Lung microvascular endothelial cell (primary cell): Measurements from ENCODE around the gene HHLA2. TPM values are rescaled to one million over a fixed set of nuclear protein-coding genes. Genes with fewer than 3 reads are reported as not detected.

Experiments used
- DNase-seq, 2 donors: peaks; one replicate each; pipeline versions ENCODE4 v3.0.0 to v3.0.0-alpha.2; 2010; ENCODE audit warnings: low read depth in 2 of 2
- total RNA-seq: library from RNA; depleted of rRNA; stranded (reverse); fragments of >200 nt; gene quantifications from 2 replicates; pipeline ENCODE4 v1.2.1, GENCODE V29; 2014

HHLA2 gene
- total RNA-seq, 1 donor from 2014 or later = not detected

DNA sequence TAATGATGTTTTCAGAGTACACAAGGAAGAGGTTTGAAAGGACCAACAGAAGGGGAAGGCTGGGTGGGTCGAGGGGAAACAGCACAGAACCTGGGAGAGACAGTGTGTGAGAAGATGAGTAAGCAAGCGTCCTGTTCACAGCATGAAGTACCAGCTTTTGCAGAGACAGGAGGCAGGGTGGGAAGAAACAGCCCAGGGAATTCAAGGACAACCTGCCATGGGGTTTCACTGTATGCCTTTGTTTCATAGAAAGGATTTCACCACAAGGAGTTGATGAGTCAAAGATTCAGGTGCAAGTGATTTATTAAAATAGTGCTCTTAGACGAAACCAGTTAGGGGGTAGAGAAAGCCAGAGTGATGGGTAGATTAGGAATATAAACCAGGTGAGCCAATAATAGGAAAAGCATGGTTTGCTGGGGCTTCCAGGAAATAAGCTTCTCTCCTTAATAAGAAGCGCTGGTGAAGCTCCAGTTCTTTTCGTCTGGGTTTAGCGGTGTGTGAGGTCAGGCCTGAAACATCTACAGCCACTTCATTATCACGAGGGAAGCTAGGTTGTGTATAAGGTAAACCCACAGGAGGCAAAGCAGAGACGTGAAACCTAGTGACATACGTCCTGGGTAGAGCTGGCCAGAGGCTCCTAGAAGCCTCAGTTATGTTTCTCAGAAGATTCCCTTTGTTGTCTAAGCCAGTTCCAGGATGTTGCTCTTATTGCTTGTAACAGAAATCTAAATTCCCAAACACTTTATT is 3.9 kb downstream of the HHLA2 start:
- DNase-seq = no peak

DNA sequence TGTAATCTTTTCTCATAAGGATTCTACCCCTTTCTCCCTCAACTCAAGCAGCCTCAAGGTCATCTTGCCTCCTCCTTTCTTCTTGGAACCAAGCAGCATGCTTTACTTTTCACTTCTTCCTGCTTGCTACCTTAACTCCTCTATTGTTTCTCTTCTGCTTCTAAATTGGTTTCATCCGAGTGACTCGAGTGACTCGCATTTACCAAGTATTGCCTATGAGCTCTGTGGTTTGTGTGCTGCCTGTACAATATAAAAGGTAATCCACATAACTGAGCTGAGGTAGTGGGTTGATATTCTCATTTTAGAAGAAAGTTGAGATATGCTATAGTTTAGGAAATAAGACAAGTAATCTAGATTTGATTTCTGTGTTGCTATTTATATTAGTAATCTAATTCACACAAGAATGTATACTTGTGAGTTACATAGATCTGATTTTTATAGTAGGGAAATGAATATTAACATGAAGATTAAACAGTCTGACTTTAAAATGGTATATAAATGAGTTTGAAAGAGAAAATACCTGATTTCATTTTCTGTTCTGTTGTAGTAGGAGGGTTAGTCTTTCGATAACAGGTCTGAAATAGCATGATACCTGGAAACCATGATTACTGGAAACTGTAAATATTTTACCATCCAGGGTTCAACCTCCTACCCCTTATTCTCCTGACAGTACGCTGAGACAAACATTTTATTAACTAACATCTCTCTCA is 5.5 kb downstream of the HHLA2 start:
- no peak for DNase-seq

DNA sequence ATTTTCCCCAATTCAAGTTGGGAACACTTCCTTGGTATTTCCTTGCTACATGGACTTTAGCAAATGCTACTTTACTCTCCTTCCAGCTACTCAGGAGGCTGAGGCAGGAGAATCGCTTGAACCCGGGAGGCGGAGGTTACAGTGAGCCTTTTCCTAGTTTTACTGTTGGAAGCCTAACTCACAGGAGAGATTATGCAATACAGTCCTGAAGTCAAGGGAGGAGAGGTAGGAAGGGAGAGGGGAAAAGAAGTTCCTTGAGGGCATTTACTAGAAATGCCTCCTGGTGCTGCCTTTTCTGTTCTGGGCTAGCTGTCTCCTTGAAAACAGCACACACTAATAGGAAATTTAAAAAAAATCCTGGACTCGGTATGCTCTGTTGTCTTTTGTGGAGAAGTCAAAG is 6.2 kb downstream of the HHLA2 start:
- DNase-seq = no peak

DNA sequence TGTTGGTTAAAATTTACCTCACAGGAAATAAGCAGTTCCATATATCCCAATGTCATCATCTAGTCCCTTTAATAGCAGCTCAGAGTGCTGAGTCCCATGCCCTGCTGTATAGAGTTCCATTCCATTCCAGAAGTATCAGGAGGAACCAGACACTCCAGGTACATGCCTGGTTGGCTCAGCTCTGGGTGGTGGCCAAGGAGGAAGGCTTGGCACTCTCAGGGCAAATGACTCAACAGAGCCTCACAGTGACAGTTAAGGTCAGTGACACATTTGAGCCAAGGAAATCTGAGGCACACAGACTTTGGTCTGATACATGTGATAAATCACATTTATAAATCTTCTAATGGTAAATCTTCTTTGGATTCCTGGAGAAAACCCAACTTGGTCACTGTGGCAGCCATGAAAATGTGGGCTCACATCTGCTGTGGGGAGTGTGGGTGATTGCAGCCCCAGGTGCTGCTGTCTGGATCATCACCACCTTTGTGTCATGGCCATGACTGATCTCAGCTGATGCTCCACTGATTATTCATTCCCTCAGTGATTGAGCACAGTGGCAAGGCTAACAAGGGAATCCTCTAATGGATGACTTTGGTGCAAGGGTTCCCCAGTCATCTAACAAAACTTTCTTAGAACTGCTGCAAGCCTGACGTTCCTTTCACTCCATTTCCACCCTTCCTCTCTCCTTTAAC is 9.3 kb downstream of the HHLA2 start:
- DNase-seq = no peak

DNA sequence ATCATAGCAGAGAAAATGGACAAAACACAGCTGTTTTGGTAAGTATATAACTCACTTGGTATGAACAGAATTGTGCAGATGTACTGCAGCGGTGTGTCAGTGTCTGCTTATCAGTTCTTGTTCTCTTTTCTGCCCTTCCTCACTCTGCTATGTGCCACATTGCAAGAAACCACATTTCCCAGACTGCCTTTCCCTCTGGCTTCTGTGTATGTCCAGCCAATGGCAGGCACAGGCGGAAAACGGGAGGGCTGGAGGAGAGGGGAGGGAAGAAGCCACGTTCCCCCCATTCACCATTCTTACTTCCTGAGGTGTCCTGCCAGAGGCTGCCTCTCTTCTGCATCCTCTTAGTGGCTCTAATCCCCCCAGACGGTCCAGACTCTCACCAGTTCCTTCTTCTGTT is 15.4 kb downstream of the HHLA2 start:
- no peak for DNase-seq

DNA sequence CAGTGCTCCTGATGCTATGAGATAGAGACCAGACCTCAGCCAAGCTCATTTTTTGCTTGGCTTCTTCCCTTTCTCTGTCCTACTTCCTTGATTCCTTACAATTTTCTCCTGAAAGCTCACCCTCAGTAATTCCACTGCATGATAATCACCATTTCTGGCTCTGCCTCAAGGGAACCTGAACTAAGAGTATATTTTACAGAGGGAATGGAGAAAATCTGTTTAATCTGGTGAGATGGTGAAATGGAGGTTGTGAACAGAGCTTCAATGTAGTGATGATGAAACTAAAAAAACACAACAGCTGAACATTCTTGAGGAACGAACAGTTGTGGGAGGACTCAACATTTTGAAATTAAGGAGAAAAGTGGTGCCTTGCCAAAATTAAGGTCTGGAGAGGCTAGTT is 16.3 kb downstream of the HHLA2 start:
- no peak for DNase-seq

DNA sequence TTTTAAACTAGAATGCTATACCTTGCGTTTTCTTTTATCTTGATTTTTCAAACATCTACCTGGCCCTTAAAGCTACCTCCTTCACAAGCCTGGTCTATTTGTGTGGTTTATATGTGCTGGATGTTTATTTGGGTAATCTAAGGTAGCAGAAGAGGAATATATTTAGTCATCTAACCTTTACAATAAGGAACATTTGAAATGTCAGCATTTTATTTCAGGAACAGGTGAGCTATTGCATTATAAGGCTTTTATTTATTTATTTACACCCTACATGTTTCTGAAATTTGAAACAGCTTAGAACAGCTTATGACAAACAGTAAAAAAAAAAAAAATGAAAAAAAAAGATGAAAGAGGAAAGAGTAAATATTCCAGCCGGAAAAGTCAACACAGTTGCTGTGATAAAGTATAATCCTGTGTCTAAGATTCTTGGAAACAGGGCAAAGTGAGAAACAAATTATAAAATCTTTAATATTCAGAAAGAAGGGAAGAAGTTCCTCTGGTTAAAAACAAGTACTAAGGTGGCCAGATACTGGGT is 19.5 kb downstream of the HHLA2 start:
- no peak for DNase-seq

DNA sequence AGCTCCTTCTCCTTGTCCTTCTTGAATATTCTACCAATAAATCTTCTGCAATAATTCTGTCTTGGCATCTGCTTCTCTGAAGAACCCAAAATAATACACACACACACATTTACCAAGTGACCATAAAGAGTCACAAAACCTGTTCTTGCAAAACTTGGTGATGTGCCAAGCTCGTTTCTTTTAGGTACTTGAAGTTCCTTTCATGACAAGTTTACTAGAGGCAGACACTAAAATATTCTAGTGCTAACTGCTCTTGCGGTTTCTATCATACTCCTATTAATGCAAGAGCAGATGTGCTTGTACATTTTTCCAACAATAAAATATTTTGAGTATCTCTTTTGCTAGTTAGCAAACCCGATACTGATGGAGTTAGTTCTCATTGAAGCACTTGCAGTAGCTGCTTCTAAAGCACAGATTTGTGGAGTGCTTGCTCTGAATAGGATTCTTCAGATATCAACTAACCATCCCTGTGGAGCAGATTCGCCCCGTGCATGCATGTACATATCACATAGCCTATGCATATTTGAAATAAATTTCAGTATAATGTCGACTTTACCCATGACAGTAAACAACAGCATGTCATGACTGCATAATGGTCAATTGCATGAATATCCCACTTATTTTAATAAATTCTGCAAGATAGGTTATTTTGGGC is 23.2 kb downstream of the HHLA2 start:
- no peak for DNase-seq

DNA sequence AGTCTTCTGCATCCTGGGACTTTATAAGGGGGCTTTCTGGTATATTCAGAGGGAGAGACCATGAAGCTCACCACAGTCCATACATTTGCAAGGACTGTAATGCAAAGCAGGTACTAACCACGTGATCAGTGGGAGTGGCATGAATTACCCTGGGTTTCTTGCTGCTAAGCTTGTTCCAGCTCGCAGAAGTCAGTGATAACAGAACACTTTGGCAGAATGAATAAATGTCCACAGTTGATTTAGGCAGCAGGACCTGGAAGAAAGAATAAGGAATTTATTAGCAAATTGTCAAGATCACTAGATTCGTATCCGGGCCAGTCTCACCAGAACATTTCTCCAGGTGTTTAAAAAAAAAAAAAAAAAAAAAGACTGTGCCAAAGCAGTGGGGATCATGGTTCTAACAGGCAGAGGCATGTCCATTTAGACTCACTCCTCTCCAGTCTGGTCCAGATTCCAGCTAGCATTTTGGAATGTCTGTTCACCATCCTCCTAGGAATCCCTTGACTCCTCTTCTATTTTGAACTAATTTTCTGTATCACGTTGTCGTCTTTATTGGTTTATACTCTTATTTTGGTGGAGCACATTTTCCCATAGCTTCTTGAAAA is 24.5 kb downstream of the HHLA2 start:
- no peak for DNase-seq

DNA sequence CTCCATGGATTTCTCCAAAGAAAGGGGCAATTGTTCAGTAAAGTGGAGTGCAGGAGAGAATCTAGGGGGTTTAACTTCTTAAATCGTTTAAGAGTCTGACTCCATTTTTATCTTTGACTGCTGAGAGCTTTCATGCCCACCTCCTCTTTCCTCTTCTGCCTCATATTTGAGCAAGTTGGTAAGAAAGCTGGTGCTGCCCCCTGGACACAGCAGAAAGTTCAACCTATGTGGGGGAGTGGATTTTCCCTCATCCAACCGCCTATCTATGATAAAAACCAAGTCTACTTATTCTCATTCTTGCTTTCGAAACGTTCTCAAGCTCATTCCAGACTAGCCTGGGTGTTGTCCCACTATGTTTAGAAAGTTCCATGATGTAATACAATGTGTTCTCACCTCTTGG is 26.0 kb downstream of the HHLA2 start:
- DNase-seq = peak in 1 of 2 donors; percentile 28

DNA sequence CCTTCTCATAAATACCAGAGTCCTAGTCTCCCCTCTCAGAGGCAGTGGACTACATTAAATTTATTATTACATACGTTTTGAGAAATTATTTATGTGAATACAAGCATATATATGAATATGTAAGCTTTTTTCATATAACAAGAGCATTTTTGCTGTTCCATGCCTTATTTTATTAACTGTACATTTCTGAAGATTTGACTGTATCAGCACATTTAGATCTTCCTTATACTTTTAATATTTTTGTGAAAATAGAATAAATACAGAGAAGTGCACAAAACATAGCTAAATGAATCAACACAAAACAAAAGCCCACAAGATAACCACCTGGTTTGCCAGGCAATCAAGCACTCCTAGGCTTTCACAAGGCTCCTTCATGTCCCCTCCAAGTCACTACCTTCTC is 27.8 kb downstream of the HHLA2 start:
- DNase-seq = no peak

DNA sequence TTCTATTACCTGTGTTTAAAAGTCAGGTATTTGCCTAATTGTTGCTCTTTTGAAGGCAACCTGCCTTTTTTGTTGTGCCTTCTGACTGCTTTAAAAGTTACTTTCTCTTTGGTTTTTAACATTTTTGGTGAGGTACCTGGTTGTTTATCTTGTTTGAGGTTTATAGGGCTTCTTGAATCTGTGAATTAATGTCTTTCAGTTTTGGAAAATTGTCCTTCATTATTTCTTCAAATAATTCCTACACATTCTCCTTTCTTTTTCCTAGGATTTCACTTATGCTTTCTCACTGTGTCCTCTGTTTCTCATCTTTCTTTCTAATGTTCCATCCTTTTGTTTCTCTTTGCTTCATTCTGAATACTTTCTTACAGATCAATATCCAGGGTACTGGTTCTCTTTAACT is 30.8 kb downstream of the HHLA2 start:
- no peak for DNase-seq

DNA sequence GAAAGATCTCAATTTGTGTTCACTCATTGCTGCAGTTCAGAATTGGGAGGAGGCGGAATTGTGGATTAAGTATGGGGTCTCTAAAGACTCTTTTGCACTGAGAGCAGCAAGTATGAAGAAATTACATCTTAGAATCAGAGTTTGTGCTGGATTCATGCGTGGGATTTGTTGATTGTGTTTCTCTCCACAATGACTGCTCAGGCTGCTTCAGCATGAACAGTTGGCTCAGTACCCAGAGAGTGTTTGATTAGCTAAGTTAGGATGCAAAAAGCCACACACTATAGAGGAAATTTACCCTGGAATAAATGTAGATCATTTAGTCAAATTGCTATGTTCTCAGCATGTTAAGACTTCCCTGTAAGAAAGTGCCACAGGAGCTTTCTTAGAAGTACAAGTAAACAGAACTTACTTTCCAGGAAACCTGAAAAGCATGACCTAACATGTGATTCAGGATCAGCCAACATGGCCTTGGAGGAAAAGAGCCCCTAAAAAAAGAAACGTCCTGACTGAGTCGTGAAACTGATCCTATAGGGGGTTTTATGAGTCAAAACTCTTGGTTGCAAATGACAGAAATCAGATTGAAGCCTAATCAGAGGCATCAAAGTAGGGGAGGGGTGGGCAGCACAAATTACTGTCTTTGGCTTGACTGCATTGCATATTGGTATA is 32.6 kb downstream of the HHLA2 start:
- DNase-seq = no peak

DNA sequence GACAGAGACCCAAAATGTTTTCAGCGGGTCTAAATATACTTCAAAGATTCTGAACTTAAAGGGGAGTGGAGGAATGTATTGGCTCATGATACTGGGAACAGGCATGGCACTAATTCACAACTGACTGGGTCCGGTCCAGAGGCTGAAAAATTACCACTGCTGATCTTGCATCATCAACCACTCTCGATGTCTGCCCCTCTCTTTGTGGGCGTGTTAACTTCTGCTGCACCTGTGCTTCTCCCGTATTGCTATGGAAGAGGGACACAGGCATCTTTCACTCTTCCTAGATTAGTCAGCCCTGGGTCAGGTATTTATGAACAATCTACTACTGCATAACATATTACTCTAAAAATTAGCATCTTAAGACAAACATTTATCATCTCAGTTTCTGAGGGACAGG is 33.2 kb downstream of the HHLA2 start:
- no peak for DNase-seq

DNA sequence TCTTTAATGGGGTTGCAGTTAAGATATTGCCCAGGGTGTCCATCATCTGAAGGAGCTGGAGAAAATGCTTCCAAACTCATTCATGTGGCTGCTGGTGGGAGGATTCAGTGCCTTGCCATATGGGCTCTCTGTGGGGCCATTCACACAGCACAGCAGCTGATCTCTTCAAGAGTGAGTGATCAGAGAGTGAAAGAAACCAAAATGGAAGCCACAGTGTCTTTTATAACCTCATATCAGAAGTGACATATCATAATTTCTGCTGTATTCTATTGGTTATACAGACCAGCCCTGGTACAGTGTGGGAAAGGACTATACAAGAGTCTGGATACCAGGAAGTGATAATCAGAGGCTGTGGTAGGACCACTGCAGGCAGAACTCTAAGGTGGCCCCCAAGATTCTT is 33.6 kb downstream of the HHLA2 start:
- DNase-seq = no peak

DNA sequence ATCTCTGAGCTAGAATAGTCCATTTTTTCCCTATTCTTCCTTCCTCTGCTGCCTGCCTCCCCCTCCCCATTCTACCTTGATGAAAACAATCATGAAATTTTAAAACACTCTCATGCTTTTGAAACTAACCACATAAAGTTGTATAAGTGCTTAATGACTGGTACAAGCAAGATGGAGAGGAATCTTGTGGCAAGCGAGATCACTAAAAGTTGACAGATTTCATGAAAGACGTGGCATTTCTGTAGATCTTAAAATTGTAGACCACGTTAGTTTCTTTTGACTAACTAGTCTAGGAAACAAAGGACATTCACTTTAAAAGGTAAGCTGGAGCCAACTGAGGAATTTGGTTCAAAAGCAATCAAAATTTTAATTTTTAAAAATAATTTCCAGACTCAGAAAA is 35.4 kb downstream of the HHLA2 start:
- no peak for DNase-seq

DNA sequence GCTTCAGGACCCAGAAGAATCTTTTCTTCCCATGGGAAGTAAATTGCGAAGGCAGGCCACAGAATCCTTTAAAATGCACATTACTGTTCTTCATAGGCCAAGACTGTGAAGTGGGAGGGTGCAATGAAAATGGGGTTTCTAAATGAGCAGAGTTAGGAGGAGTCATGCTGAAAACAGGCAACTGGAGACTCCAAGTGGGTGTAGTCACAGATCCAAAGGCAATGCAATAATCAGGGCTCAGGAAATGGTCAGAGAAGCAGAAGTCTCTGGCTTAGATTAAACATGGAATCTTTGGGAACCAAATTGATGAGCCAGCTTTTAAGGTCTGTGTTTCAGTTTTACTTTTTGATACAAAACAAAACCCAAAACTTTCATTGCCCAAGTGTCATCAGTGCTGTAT is 37.6 kb downstream of the HHLA2 start:
- DNase-seq = no peak

DNA sequence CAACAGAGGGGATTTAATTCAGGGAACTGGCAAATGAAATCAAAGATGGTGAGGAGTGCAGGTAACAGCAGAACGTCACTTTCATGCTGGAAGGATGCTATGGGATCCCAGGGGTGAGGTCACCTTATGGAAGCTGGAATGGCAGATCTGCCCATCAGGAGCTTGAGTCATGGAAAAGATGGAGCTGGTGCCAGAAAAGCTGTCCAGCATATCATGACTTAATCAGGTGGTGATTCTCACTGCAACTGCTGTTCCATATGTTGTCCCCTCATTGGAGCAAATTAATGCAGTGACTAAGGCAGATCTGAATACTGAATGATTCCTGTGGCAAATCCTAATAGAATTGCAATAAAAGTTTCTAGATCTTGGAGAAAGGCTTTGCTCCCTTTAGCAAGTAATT is 38.4 kb downstream of the HHLA2 start:
- DNase-seq = peak in 1 of 2 donors; percentile 15

DNA sequence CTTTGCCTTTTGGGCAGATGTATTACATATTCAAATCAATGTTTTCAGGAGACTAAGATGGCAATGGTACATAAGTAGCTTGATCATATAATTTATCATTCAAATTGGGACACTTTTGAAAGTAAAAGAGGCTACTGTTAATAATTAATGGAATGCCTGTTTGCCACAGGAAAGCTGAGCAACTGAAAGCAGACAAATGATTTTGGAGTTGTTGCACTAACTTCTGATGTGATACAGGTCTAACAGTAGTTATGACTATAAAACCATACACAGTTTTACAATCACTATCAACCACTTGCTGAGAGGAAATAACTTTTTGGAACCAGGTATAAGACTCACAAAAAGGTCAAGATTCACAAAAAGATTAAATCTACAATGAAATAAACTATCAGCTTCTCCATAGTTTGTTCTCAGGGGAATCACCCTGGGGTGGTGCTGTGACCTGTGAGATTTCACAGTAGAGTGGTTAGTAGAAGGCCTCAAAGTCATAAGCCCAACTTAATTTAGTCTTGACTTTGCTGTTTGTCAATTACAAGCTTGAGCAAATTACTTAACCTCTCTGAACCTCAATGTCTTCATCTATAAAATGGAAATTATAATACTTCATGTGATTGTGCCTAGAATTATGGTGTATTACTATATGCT is 42.7 kb downstream of the HHLA2 start:
- DNase-seq = no peak

DNA sequence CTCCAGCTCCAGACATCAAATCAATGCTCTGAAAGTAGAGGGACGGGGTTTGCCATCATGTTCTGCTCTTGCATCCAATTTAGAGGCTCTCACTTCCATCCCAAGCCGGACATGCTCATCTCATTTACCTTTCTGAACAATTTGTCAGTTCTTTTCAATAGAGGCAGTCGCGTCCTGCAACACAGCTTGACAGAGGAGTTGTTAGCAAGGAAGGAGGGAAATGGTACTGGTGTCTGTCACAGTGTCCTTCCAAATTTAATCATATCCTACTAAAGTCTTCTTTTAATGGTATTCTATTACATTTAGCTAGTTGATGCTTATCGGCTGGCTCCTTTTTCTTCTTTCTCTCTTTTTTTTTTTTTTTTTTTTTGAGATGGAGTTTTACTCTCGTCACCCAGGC is 45.6 kb downstream of the HHLA2 start:
- no peak for DNase-seq
